Measurements from ENCODE around the gene DNAJB1.
"Not testable (repeated sequence)": the region's sequence is repeated elsewhere in the genome, so short reads cannot be mapped to it uniquely, and the experiment has no call there.

Gene DNAJB1

GRCh38 chr19:14511229-14511593 lies 7.0 kb downstream of the DNAJB1 start:
- ChIA-PET POLR2A (no interaction called here), CTCF (no interaction called here)
- DNase-seq (ENCODE audit: extremely low spot score) = no peak
- TF ChIP-seq ARNT (IDR thresholded peaks at IDR 0.05) (no peak), SUZ12 (IDR thresholded peaks at IDR 0.05) (no peak), FOXA1 (IDR thresholded peaks at IDR 0.05) (no peak), ELF4 (IDR thresholded peaks at IDR 0.05) (no peak), PKNOX1 (IDR thresholded peaks at IDR 0.05) (no peak), FOXK2 (IDR thresholded peaks at IDR 0.05) (no peak), BHLHE40 (IDR thresholded peaks at IDR 0.05; ENCODE audit: borderline replicate concordance) (no peak)

GRCh38 chr19:14510311-14511228 lies 7.6 kb downstream of the DNAJB1 start:
- ChIA-PET CTCF (interaction anchor here (0.8 kb wide), 1 partner anchor 13 kb away, joined by 5 read pairs; no protein-coding TSS in a partner anchor), POLR2A (interaction anchor here (6.8 kb wide), 1 partner anchor 8 kb away, joined by 53 read pairs; the partner anchor contains the start of gene DNAJB1)
- DNase-seq (ENCODE audit: extremely low spot score) = no peak
- TF ChIP-seq ZNF384 (IDR thresholded peaks at IDR 0.05) (peak; percentile 75), PKNOX1 (IDR thresholded peaks at IDR 0.05) (no peak)

- no peak for TF ChIP-seq ARNT (IDR thresholded peaks at IDR 0.05)
- no peak for TF ChIP-seq FOXM1 (IDR thresholded peaks at IDR 0.05; ENCODE audit: borderline replicate concordance)
- no peak for TF ChIP-seq HDGF (IDR thresholded peaks at IDR 0.05; ENCODE audit: borderline replicate concordance)
- no peak for TF ChIP-seq FOXA1 (IDR thresholded peaks at IDR 0.05)
- TF ChIP-seq FOXK2 (IDR thresholded peaks at IDR 0.05) = no peak
- no peak for TF ChIP-seq CTBP1 (IDR thresholded peaks at IDR 0.05; ENCODE audit: borderline replicate concordance)
- TF ChIP-seq TARDBP (IDR thresholded peaks at IDR 0.05) = no peak
- no peak for TF ChIP-seq LEF1 (IDR thresholded peaks at IDR 0.05; ENCODE audit: borderline replicate concordance)
- no peak for TF ChIP-seq L3MBTL2 (conservative IDR thresholded peaks at IDR 0.05)
- TF ChIP-seq ELF4 (IDR thresholded peaks at IDR 0.05) = no peak
- no peak for TF ChIP-seq BHLHE40 (IDR thresholded peaks at IDR 0.05; ENCODE audit: borderline replicate concordance)
- ChIA-PET CTCF (no interaction called here), POLR2A (interaction anchor here (6.8 kb wide), 1 partner anchor 10 kb away, joined by 53 read pairs; the partner anchor contains the start of gene DNAJB1)
- no peak for DNase-seq (ENCODE audit: extremely low spot score)
Observed at GRCh38 chr19:14507704-14508542, 10.3 kb downstream of the DNAJB1 start.

- CTCF ChIA-PET = interaction anchor here (0.6 to 1.6 kb wide), 3 partner anchors 11 to 190 kb away, joined by 3 to 7 read pairs (median 5); no protein-coding TSS in a partner anchor
- POLR2A ChIA-PET = interaction anchor here (6.8 kb wide), 1 partner anchor 13 kb away, joined by 53 read pairs; the partner anchor contains the start of gene DNAJB1
- peak; percentile 90 for DNase-seq (ENCODE audit: extremely low spot score)
- TF ChIP-seq CTBP1 (IDR thresholded peaks at IDR 0.05; ENCODE audit: borderline replicate concordance) (no peak), FOXA1 (IDR thresholded peaks at IDR 0.05) (no peak), L3MBTL2 (conservative IDR thresholded peaks at IDR 0.05) (no peak), LEF1 (IDR thresholded peaks at IDR 0.05; ENCODE audit: borderline replicate concordance) (no peak), SUZ12 (IDR thresholded peaks at IDR 0.05) (no peak), HDGF (IDR thresholded peaks at IDR 0.05; ENCODE audit: borderline replicate concordance) (no peak)
Observed at GRCh38 chr19:14505488-14506239, 12.5 kb downstream of the DNAJB1 start.

- POLR2A ChIA-PET = interaction anchor here (6.8 kb wide), 1 partner anchor 14 kb away, joined by 53 read pairs; the partner anchor contains the start of gene DNAJB1
- DNase-seq (ENCODE audit: extremely low spot score) = not testable (repeated sequence)
- CTCF ChIA-PET = interaction anchor here (0.6 to 1.6 kb wide), 7 partner anchors 8 to 364 kb away, joined by 3 to 7 read pairs (median 3); partner anchors contain the start of gene DNAJB1
Observed at GRCh38 chr19:14504575-14504974, 13.6 kb downstream of the DNAJB1 start.

- ChIA-PET CTCF (interaction anchor here (1.5 kb wide), 1 partner anchor 9 kb away, joined by 3 read pairs; no protein-coding TSS in a partner anchor), POLR2A (no interaction called here)
- TF ChIP-seq LEF1 (IDR thresholded peaks at IDR 0.05; ENCODE audit: borderline replicate concordance) (no peak), PKNOX1 (IDR thresholded peaks at IDR 0.05) (0 out of 2 replicates have a peak, but pooled peaks have one; percentile 29)
- DNase-seq (ENCODE audit: extremely low spot score) = no peak
Observed at GRCh38 chr19:14503285-14503684, 14.9 kb downstream of the DNAJB1 start.

Data from HEK293T (cell line).